SK-N-SH treated with all-trans-retinoic acid at 6 μM for 48 hours (cell line): ENCODE measurements around the gene GCN1.

ENCODE experiments used
- ATAC-seq: fragments of 200-7000 bp; cut with Tn5 transposase; 3 replicates; pipeline ENCODE4 v1.9.1; 2020; ENCODE audit warnings: mild to moderate bottlenecking, moderate library complexity
- ARNTL ChIP-seq: fragments of 450-650 bp; formaldehyde crosslinking; IDR thresholded peaks from 2 replicates; pipeline ENCODE4 v1.5.0; 2020; ENCODE audit warnings: low read depth, mild to moderate bottlenecking, moderate library complexity, borderline replicate concordance
- CREB5 ChIP-seq: fragments of 250-450 bp; sonication (Bioruptor Pico); IDR thresholded peaks from 2 replicates; pipeline ENCODE4 v1.5.1; 2020; ENCODE audit warnings: low read depth, mild to moderate bottlenecking, moderate library complexity
- CSDC2 ChIP-seq: fragments of 250-450 bp; sonication (Bioruptor Pico); IDR thresholded peaks from 2 replicates; pipeline ENCODE4 v1.5.0; 2020; ENCODE audit warnings: mild to moderate bottlenecking, moderate library complexity
- CSRNP3 ChIP-seq: fragments of 250-450 bp; sonication (Bioruptor Pico); IDR thresholded peaks from 2 replicates; pipeline ENCODE4 v1.5.1; 2021; ENCODE audit warnings: mild to moderate bottlenecking, moderate library complexity
- ESRRG ChIP-seq: fragments of 250-450 bp; sonication (Bioruptor Pico); IDR thresholded peaks from 2 replicates; pipeline ENCODE4 v1.6.1; 2021; ENCODE audit warnings: mild to moderate bottlenecking
- GLIS3 ChIP-seq: fragments of 250-450 bp; sonication (Bioruptor Pico); IDR thresholded peaks from 2 replicates; pipeline ENCODE4 v1.5.0; 2020; ENCODE audit warnings: mild to moderate bottlenecking, moderate library complexity
- ISL1 ChIP-seq: fragments of 250-450 bp; sonication (Bioruptor Pico); IDR thresholded peaks from 2 replicates; pipeline ENCODE4 v2.1.2; 2022; ENCODE audit warnings: mild to moderate bottlenecking, moderate library complexity
- OSR1 ChIP-seq: fragments of 250-450 bp; sonication (Bioruptor Pico); IDR thresholded peaks from 2 replicates; pipeline ENCODE4 v1.8.0; 2022; ENCODE audit warnings: moderate library complexity, mild to moderate bottlenecking, inconsistent platforms
- PATZ1 ChIP-seq: fragments of 250-450 bp; sonication (Bioruptor Pico); IDR thresholded peaks from 2 replicates; pipeline ENCODE4 v1.8.0; 2020; ENCODE audit warnings: mild to moderate bottlenecking, moderate library complexity, borderline replicate concordance
- POU6F1 ChIP-seq: fragments of 250-450 bp; sonication (Bioruptor Pico); IDR thresholded peaks from 2 replicates; pipeline ENCODE4 v1.8.0; 2021; ENCODE audit warnings: low read depth, mild to moderate bottlenecking, moderate library complexity, borderline replicate concordance
- PPARA ChIP-seq: fragments of 250-450 bp; sonication (Bioruptor Pico); IDR thresholded peaks from 2 replicates; pipeline ENCODE4 v1.5.0; 2020; ENCODE audit warnings: mild to moderate bottlenecking, borderline replicate concordance
- RARB ChIP-seq: fragments of 250-450 bp; sonication (Bioruptor Pico); IDR thresholded peaks from 2 replicates; pipeline ENCODE4 v1.8.0; 2021; ENCODE audit warnings: mild to moderate bottlenecking, moderate library complexity
- SNAI2 ChIP-seq: fragments of 250-450 bp; sonication (Bioruptor Pico); IDR thresholded peaks from 2 replicates; pipeline ENCODE4 v1.5.0; 2020; ENCODE audit warnings: mild to moderate bottlenecking, moderate library complexity
- TCF4 ChIP-seq: fragments of 250-450 bp; sonication (Bioruptor Pico); IDR thresholded peaks from 2 replicates; pipeline ENCODE4 v1.8.0; 2021; ENCODE audit warnings: mild to moderate bottlenecking, moderate library complexity, borderline replicate concordance
- TOX ChIP-seq: fragments of 250-450 bp; sonication (Bioruptor Pico); IDR thresholded peaks from 2 replicates; pipeline ENCODE4 v1.8.0; 2021; ENCODE audit warnings: mild to moderate bottlenecking, moderate library complexity, borderline replicate concordance
- TSHZ2 ChIP-seq: fragments of 250-450 bp; sonication (Bioruptor Pico); IDR thresholded peaks from 2 replicates; pipeline ENCODE4 v1.5.0; 2020; ENCODE audit warnings: mild to moderate bottlenecking, moderate library complexity
- ZC3H10 ChIP-seq: fragments of 250-450 bp; sonication (Bioruptor Pico); IDR thresholded peaks from 2 replicates; pipeline ENCODE4 v1.5.1; 2021; ENCODE audit warnings: mild to moderate bottlenecking, moderate library complexity
- ZFP3 ChIP-seq: fragments of 250-450 bp; sonication (Bioruptor Pico); IDR thresholded peaks from 2 replicates; pipeline ENCODE4 v1.5.0; 2020; ENCODE audit warnings: mild to moderate bottlenecking, moderate library complexity
- ZFP30 ChIP-seq: fragments of 450-650 bp; formaldehyde crosslinking; IDR thresholded peaks from 2 replicates; pipeline ENCODE4 v1.5.0; 2022; ENCODE audit warnings: mild to moderate bottlenecking, moderate library complexity
- ZNF565 ChIP-seq: fragments of 450-650 bp; formaldehyde crosslinking; conservative IDR thresholded peaks from 2 replicates; pipeline ENCODE4 v1.5.0; 2020; ENCODE audit warnings: low read depth, mild to moderate bottlenecking, moderate library complexity
- ZNF70 ChIP-seq: fragments of 450-650 bp; formaldehyde crosslinking; IDR thresholded peaks from 2 replicates; pipeline ENCODE4 v1.5.0; 2020; ENCODE audit warnings: mild to moderate bottlenecking, moderate library complexity
- ZNF8 ChIP-seq: fragments of 450-650 bp; formaldehyde crosslinking; IDR thresholded peaks from 2 replicates; pipeline ENCODE4 v1.5.0; 2020; ENCODE audit warnings: mild to moderate bottlenecking, moderate library complexity

Gene GCN1

GRCh38 chr12:120093336-120093591, 101.3 kb downstream of the GCN1 start:
- TF ChIP-seq PPARA (CRISPR knock-in tag) = no peak
- TF ChIP-seq ZNF8 = no peak
- TF ChIP-seq ZC3H10 (CRISPR knock-in tag) = no peak
- no peak for TF ChIP-seq TSHZ2 (CRISPR knock-in tag)
- no peak for TF ChIP-seq TCF4 (CRISPR knock-in tag)
- TF ChIP-seq OSR1 (CRISPR knock-in tag) = no peak
- no peak for TF ChIP-seq ZFP30
- no peak for TF ChIP-seq SNAI2 (CRISPR knock-in tag)
- TF ChIP-seq GLIS3 (CRISPR knock-in tag) = no peak
- TF ChIP-seq ZFP3 (CRISPR knock-in tag) = no peak
- no peak for TF ChIP-seq ARNTL
- TF ChIP-seq RARB (CRISPR knock-in tag) = no peak
- TF ChIP-seq POU6F1 (CRISPR knock-in tag) = no peak
- TF ChIP-seq ZNF565 (CRISPR knock-in tag) = no peak
- TF ChIP-seq ZNF70 (CRISPR knock-in tag) = no peak
- TF ChIP-seq PATZ1 = no peak
- peak; percentile 7; the same call in 1 of the 3 replicates for ATAC-seq

GRCh38 chr12:120092551-120093335, 101.8 kb downstream of the GCN1 start:
- no peak for TF ChIP-seq CSRNP3 (CRISPR knock-in tag)
- no peak for TF ChIP-seq ZC3H10 (CRISPR knock-in tag)
- TF ChIP-seq TOX (CRISPR knock-in tag) = no peak
- TF ChIP-seq CSDC2 = no peak
- TF ChIP-seq ZNF70 (CRISPR knock-in tag) = no peak
- no peak for TF ChIP-seq RARB (CRISPR knock-in tag)
- TF ChIP-seq ISL1 (CRISPR knock-in tag) = no peak
- no peak for TF ChIP-seq TCF4 (CRISPR knock-in tag)
- no peak for TF ChIP-seq ESRRG
- TF ChIP-seq TSHZ2 (CRISPR knock-in tag) = no peak
- TF ChIP-seq ZNF8 = no peak
- no peak for TF ChIP-seq ARNTL
- no peak for TF ChIP-seq PATZ1
- TF ChIP-seq ZFP30 = no peak
- no peak for TF ChIP-seq CREB5 (CRISPR knock-in tag)
- TF ChIP-seq ZFP3 (CRISPR knock-in tag) = no peak
- TF ChIP-seq POU6F1 (CRISPR knock-in tag) = no peak
- no peak; the same call in 2 of the 3 replicates for ATAC-seq
